HUES64 (cell line): Measurements from ENCODE around the gene SSR4.
"Not testable (repeated sequence)": the region's sequence is repeated elsewhere in the genome, so short reads cannot be mapped to it uniquely, and the experiment has no call there.

Source experiments
- H3K27ac ChIP-seq: 2 replicates; pipeline ENCODE4 v1.7.0; 2013; ENCODE audit warnings: low read depth, low read length, inconsistent platforms
- H3K27me3 ChIP-seq: 2 replicates; pipeline ENCODE4 v1.6.1; 2013; ENCODE audit warnings: mild to moderate bottlenecking, low read length; ENCODE audit not compliant: insufficient read depth
- H3K36me3 ChIP-seq: 2 replicates; pipeline ENCODE4 v1.6.1; 2013; ENCODE audit warnings: mild to moderate bottlenecking, low read length; ENCODE audit not compliant: insufficient read depth
- H3K4me1 ChIP-seq: 2 replicates; pipeline ENCODE4 v1.6.1; 2013; ENCODE audit warnings: mild to moderate bottlenecking, low read length, moderate library complexity; ENCODE audit not compliant: insufficient read depth
- H3K4me3 ChIP-seq: 2 replicates; pipeline ENCODE4 v1.5.1; 2013; ENCODE audit warnings: mild to moderate bottlenecking, low read length, moderate library complexity
- H3K9ac ChIP-seq: 2 replicates; pipeline ENCODE4 v1.6.1; 2013; ENCODE audit warnings: mild to moderate bottlenecking, low read depth, low read length
- H3K9me3 ChIP-seq: 2 replicates; pipeline ENCODE4 v1.6.1; 2013; ENCODE audit warnings: low read depth, low read length; ENCODE audit not compliant: insufficient read depth
- WGBS: fragments of 150-250, 120-280 bp; methylation state at CpG from one replicate; pipeline ENCODE4 v1.1.7; 2013; ENCODE audit warnings: missing lambda C conversion rate; 5-methylcytosine and 5-hydroxymethylcytosine counted together

Gene SSR4

DNA sequence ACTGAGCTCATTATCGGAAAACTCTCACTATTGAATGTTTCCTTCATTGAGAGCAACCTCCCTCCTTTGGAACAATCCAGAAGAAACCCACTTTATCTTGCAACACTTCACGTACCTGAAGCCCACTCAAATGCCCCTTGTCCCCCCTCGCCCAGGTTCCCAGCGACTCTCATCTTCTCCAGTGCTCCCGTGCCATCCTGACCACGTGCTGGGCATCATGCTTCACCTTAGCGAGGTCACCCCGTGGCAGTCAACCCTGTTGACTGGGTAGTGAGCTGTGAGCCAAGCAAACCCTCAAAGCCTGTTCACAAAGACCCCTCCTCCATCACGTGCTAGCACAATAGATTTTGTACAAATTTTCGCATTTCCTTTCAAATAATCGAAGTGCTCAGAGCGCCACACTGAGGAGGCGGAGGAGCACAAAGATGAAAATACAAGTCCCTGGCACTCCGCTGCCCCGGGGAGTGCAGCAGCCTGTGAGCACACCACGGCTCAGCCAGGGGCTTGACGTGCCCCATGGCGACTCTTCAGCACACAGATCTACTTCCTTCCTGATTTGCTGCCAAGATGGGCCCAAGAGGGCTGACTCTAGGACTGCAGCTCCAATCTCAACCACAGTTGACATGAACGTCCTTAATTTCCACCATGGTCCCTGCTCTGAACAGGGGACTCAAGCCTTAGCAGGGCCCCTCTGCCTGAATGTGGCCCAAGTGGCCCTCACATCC, 20.3 kb downstream of the SSR4 start:
- no peaks in the 10 kb centered on the region for H3K27me3 ChIP-seq
- H3K36me3 ChIP-seq = no peaks in the 10 kb centered on the region
- no peaks in the 10 kb centered on the region for H3K9me3 ChIP-seq
- no peak overlapping the region for H3K4me3 ChIP-seq
- no peak overlapping the region for H3K9ac ChIP-seq
- H3K27ac ChIP-seq = no peak overlapping the region
- 91% methylated on average over 19 of the region's 19 CpGs for WGBS
- peaks cover 2% of the 10 kb centered on the region; the same call in 1 of the 2 replicates for H3K4me1 ChIP-seq

DNA sequence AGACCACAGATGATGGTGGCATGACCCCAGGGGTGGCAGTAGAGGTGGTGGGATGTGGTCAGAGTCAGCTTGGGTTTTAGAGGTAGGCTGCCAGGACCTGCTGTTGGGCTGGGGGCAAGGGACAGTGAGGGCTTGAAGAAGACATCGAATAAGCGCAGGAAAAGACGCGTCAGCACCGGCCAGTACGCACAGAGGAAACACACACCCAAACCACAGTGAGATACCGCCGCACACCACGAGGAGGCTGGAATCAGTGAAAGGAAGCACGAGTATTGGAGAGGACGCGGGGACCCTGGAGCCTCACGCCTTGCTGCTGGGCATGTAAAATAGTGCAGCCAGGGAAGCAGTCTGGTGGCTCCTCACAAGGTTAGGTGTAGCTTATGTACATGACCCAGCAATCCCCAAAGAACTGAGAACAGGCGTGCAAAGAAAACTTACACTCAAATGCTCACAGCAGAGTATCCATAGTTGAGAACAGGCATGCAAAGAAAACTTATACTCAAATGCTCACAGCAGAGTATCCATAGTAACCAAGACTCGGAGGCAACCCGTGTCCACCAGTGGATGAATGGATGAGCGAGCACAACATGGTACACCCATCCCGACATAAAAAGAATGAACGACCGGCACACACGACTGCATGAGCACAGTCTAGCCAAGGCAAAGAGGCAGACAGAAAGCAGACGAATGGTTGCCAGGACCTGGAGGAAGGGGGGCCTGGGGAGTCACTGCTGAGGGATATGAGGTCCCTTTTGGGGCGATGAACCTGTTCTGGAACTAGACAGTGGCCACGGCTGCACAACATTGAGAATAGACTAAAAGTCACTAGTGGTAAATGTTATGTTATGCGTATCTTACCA, 22.6 kb downstream of the SSR4 start:
- no peak overlapping the region for H3K4me3 ChIP-seq
- WGBS = 92% methylated on average over 23 of the region's 25 CpGs
- no peak overlapping the region for H3K9ac ChIP-seq

DNA sequence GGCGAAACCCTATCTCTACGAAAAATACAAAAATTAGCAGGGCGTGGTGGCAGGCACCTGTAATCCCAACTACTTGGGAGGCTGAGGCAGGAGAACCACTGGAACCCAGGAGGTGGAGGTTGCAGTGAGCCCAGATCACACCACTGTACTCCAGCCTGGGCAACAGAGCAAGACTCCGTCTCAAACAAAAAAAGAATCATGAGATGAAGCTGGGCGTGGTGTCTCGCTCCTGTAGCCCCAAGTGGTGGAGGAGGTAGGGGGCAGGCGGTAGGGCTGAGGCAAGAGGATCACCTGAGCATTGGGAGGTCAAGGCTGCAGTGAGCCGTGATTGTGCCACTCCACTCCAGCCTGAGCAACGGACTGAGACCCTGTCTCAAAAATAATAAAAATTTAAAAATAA, 23.6 kb downstream of the SSR4 start:
- H3K9ac ChIP-seq, H3K36me3 ChIP-seq, H3K9me3 ChIP-seq, H3K4me3 ChIP-seq, H3K4me1 ChIP-seq, H3K27ac ChIP-seq, H3K27me3 ChIP-seq: not testable (repeated sequence)
- WGBS = 94% methylated on average over 8 of the region's 9 CpGs

More for the DNA sequence above, 22.6 kb downstream of the SSR4 start:
- H3K27me3 ChIP-seq = no peaks in the 10 kb centered on the region
- peaks cover 9% of the 10 kb centered on the region for H3K4me1 ChIP-seq
- H3K9me3 ChIP-seq = no peaks in the 10 kb centered on the region
- no peak overlapping the region for H3K27ac ChIP-seq
- no peaks in the 10 kb centered on the region for H3K36me3 ChIP-seq

DNA sequence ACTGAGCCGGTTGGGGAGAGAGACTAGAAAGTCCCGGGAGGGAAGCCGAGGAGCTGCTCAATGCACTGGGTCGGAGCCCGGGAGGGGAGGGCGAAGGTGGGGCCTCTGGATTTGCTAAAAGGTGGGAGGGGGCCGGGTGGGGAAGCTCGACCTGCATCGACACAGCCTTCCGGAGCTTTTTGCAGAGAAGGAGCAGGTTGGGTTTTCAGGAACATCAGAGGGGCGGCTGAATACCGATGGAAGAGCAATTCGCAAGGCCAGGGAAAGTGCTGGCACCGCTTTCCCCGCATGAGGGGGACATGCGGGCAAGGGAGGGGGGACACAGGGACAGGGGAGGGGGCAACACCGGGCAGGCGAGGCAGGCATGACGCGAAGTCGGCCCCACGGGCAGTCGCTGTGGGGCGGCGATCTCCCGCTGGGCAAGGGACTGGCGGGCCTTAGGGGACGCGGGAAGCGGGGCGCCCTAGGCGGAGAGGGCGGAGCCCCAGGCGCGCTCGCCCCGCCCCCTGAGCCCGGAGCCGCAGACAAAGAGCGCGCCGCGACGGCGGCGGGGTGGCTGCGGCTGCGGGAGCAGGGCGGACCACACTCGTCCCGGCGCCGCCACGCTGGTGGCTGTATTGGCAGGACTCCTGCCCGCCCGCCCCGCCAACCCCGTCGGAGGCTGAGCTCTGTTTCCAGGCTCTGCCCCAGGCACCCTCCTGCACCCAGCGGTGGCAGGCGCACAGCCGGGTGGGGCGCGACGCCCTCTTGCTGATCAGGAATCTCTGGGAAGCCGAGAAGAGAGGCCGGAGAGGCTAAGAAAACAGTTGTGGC, 24.3 kb downstream of the SSR4 start:
- H3K4me3 ChIP-seq = peak overlapping the region; percentile 52
- WGBS = 3% methylated on average over 67 of the region's 67 CpGs
- H3K36me3 ChIP-seq = no peaks in the 10 kb centered on the region
- peaks cover 7% of the 10 kb centered on the region; the same call in 1 of the 2 replicates for H3K4me1 ChIP-seq
- H3K9ac ChIP-seq = peak overlapping the region; percentile 79
- H3K27me3 ChIP-seq = no peaks in the 10 kb centered on the region
- H3K27ac ChIP-seq = peak overlapping the region; percentile 86
- no peaks in the 10 kb centered on the region for H3K9me3 ChIP-seq

DNA sequence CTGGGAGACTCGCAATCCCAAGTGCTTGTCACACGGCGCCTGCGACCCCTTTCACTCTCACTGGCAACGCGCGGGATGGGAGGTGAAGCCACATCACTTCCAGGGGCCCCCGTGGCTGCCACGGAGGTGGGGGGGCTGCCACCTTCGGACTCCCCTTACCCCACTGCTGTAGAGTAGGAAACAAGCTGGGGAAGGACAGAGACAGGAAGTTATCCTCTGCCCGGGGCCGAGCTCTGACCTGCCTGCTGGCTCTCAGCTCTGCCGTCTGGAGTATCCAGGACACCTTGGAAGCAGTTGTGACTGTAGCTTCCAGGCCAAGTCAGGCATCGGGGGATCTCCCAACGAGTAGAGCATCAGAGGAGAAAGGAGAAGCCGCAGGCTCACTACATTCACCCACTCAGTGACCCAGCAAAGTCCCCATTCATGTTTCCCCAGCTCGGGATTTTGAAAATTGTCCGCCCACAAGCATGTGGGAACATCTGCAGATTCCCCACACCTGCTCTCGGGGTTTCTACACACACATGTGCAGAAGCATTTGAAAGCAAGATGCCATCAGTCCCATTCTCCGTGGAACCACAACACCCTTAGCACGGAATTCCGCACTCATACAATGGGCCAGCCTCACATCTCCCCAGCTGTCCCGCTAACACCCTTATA, 25.0 kb downstream of the SSR4 start:
- H3K27me3 ChIP-seq = no peaks in the 10 kb centered on the region
- H3K9ac ChIP-seq = peak overlapping the region; percentile 79
- no peaks in the 10 kb centered on the region for H3K9me3 ChIP-seq
- H3K27ac ChIP-seq = peak overlapping the region; percentile 86
- WGBS = 39% methylated on average over 17 of the region's 23 CpGs
- H3K4me1 ChIP-seq = peaks cover 7% of the 10 kb centered on the region; the same call in 1 of the 2 replicates
- H3K36me3 ChIP-seq = no peaks in the 10 kb centered on the region
- peak overlapping the region; percentile 52 for H3K4me3 ChIP-seq

DNA sequence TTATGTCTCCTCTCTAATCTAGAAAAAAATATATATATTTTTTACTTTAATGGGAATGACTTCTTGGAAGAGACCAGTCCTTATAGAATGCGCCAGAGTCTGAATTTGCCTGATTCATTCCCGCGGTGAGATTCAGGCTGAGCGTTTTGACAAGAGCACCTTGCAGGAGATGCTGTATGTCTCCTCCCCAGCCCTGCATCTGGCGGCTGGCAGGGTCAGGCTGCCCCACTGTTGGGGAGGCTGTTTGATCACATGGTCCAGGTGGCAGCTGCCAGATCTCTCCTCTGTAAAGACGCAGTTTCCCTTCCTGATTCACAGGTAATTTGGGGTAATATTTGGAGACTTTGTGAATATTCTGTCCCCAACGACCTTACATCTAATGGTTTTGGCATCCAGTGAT, 26.1 kb downstream of the SSR4 start:
- no peak overlapping the region for H3K4me3 ChIP-seq
- H3K4me1 ChIP-seq = peaks cover 12% of the 10 kb centered on the region
- H3K27ac ChIP-seq = no peak overlapping the region
- WGBS = 84% methylated on average over 7 of the region's 7 CpGs
- H3K36me3 ChIP-seq = no peaks in the 10 kb centered on the region
- no peaks in the 10 kb centered on the region for H3K9me3 ChIP-seq
- no peak overlapping the region for H3K9ac ChIP-seq
- no peaks in the 10 kb centered on the region for H3K27me3 ChIP-seq

DNA sequence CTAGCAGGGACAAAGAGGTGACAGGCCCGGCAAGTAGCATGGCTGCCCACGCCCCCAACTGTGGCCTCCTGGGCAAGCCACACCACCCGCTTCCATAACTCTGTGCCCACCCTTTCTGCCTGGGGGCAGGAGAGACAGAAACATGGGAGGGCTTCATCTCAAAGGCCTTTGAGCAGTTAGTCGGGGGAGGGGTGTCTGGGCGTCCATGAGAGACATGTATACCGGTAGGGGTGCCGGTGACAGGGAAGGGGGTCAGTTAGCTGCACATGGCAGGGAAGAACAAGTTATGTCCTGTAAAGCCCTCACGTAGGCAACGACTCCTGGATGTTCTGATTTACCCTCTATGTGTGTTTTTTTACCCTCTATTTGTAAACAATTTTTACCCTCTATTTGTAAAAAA, 26.6 kb downstream of the SSR4 start:
- Histone ChIP-seq H3K36me3 (no peaks in the 10 kb centered on the region), H3K4me1 (peaks cover 12% of the 10 kb centered on the region), H3K27ac (no peak overlapping the region), H3K4me3 (no peak overlapping the region), H3K27me3 (no peaks in the 10 kb centered on the region), H3K9me3 (no peaks in the 10 kb centered on the region), H3K9ac (no peak overlapping the region)
- WGBS = 70% methylated on average over 8 of the region's 9 CpGs

DNA sequence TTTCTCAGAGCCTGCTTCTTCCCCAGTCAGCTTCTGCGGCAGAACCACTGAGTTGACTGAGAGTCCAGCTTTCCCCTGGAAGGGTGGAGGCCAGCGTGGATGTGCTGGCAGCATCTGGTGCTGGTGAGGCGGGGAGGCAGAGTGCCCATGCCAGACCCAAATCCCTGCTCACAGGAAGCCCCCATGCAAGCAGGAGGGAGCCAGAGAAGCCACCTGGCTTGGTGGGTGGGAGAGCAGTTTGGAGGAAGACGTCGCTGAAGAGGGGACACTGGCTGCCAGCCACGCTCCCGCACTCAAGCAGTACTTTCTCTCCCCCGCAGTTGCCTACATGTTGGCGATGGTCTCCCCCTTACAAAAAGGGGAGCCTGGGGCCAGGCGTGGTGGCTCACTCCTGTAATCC, 29.9 kb downstream of the SSR4 start:
- Histone ChIP-seq H3K4me1 (peaks cover 27% of the 10 kb centered on the region), H3K9me3 (no peaks in the 10 kb centered on the region), H3K36me3 (no peaks in the 10 kb centered on the region), H3K9ac (no peak overlapping the region), H3K27ac (no peak overlapping the region), H3K4me3 (no peak overlapping the region), H3K27me3 (peaks cover 18% of the 10 kb centered on the region; the same call in 1 of the 2 replicates)
- WGBS = 96% methylated on average over 10 of the region's 10 CpGs

DNA sequence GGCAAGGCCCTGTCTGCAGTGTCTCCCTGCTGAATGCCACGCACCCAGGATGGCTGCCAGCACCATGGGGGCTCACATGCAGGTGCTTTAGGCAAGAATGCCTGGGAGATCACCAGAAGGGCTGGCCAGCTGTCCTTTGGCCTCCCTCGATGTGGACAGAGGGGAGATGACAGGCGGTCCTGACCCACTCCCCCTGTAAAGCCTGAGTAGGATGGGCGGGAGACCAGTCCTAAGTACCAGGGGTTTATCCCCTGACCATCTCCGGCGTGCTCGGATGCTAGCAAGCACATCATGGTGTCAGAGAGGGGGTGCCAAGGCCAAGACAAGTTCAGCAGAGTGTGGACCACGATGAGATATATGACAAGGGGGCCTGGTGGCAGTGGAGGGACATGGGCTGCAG, 30.6 kb downstream of the SSR4 start:
- 89% methylated on average over 8 of the region's 8 CpGs for WGBS
- no peaks in the 10 kb centered on the region for H3K36me3 ChIP-seq
- peaks cover 24% of the 10 kb centered on the region; the same call in 1 of the 2 replicates for H3K27me3 ChIP-seq
- H3K4me3 ChIP-seq = no peak overlapping the region
- H3K9ac ChIP-seq = no peak overlapping the region
- H3K4me1 ChIP-seq = peaks cover 27% of the 10 kb centered on the region
- no peak overlapping the region for H3K27ac ChIP-seq
- no peaks in the 10 kb centered on the region for H3K9me3 ChIP-seq

DNA sequence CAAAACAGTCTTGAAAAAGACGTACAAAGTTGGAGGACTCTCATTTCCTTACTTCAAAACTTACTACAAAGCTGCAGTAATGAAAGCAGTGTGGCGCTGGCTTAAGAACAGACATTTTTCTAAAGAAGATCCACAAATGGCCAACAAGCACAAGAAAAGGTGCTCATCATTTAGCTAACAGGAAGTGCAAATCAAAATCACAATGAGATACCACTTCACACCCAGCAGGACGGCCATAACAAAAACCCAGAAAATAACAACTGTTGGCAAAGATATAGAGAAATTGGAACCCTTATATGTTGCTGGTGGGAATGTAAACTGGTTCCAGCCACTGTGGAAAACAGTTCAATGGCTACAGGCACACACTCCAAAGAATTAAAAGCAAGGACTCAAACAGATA, 32.5 kb downstream of the SSR4 start:
- Histone ChIP-seq H3K4me1 (peaks cover 20% of the 10 kb centered on the region), H3K27me3 (peaks cover 34% of the 10 kb centered on the region; the same call in 1 of the 2 replicates), H3K4me3 (peak overlapping the region; percentile 72), H3K27ac (peak overlapping the region; percentile 77; the same call in 1 of the 2 replicates), H3K36me3 (no peaks in the 10 kb centered on the region), H3K9ac (no peak overlapping the region), H3K9me3 (no peaks in the 10 kb centered on the region)
- 54% methylated on average over 2 of the region's 3 CpGs for WGBS
